Activated CD4-positive, alpha-beta T cell treated with anti-CD3 and anti-CD28 coated beads, Interleukin-2, amount 50 U/mL, for 24 hours (primary cell): Measurements from ENCODE around the gene PVALEF.
"Not testable (repeated sequence)": the region's sequence is repeated elsewhere in the genome, so short reads cannot be mapped to it uniquely, and the experiment has no call there.

ENCODE experiments used
- DNase-seq, 2 donors: peaks; one replicate each; pipeline ENCODE4 v3.0.0-alpha.2; 2020; ENCODE audit warnings: low read depth in 1 of 2, low spot score in 1 of 2

PVALEF gene

DNA sequence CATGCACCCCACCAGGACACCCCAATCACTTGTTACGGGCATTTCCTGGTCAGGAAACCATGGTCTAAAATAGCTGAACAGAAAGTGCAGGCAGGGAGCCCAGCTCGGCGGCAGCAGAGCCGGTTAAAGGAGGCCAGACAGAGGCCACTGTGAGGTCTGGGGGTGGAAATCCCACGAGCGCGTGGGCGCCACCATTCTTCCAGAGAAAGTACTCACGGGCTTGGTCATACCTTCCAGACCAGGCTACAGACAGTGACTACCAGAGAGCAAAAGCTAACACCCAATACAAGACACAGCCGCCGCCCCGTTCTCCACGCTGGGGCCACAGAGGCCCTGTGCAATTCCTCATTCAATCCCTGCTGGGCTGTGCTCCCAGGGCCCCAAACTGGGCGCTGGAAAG lies 45.6 kb downstream of the PVALEF start:
- no peak for DNase-seq

DNA sequence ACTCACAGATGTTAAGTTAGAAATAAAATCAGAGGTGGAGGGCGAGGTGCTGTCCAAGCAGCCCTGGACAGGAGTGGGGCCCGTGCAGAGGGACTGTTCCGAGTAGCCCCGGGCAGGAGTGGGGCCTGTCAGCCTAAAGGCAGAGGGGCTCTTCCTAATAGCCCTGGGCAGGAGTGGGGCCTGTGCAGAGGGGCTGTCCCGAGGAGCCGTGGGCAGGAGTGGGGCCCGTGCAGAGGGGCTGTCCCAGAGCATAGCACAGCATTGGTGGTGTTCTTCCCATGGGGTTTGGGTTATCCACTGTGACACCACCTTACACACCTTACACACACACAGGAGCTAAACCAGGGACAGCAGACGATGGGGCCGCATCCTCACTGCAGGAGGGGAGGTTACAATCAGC lies 47.1 kb downstream of the PVALEF start:
- DNase-seq, result no peak

DNA sequence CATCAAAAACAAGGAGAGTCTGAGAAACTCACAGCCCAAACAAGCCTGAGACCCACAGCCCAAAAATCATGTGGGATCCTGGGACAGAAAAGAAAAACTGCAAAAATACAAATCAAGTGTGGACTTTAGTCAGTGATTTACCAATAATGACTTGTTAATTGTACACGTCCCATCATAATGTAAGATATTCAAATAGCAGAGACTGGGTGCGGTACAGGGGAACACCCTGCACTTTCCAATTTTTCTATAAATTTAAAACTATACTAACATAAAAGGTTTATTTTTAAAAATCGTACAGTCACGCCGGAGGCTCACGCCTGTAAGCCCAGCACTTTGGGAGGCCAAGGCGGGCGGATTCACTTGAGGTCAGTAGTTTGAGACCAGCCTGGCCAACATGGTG lies 48.7 kb downstream of the PVALEF start:
- no peak for DNase-seq

DNA sequence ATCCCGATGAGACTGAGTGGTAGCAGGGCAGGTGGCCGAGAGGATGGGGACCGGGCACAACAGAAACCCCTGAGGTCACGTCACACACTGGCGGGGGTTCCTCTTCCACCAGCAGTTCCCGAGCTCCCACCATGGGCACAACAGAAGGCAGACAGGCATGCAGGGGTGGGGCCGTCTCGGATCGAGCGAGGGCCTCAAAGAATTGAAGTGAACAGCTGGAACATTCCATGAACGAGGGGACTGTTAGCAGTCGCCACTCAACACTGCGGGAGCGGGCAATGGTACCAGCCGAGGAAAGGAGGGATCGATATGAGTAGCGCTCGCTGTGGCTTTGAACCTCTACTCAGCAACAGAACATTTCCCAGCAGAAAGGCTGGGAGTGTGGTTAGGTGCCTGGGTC lies 52.2 kb downstream of the PVALEF start:
- no peak for DNase-seq

DNA sequence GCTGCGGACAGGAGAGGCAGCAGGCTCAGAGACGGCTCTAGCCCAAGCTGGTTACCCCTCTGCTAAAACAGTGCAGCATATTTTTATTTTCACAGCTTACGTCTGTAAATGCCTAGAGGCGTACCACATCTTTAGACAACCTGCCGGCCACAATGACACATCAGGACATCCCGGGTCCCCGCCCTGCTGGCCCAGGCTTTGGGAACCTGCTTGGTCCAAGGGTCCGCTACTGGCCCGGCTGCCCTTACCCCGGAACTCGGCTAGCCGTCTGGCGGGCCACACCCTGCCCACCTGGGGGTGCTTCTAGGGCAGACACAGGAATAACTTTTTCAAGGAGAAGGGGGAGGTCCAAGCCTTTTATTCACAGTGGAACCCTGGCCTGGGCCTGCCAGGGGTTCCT lies 53.2 kb downstream of the PVALEF start:
- DNase-seq, result no peak

DNA sequence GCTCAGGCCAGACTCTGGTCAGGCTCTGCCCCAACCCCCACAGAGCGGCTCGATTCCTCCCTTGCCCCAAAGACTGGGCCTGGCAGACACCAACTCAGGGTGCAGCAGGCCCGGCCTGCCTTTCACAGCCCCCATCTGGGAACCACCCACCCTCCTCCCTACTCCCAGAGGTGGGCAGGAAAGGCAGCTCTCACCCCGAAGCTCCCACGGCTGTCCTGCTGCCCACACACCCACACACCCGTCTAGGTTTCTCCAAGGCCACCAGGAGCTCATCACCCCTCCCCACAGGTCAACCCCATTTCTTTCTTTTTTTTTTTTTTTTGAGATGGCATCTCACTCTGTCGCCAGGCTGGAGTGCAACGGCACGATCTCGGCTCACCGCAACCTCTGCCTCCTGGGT lies 53.7 kb downstream of the PVALEF start:
- no peak for DNase-seq

DNA sequence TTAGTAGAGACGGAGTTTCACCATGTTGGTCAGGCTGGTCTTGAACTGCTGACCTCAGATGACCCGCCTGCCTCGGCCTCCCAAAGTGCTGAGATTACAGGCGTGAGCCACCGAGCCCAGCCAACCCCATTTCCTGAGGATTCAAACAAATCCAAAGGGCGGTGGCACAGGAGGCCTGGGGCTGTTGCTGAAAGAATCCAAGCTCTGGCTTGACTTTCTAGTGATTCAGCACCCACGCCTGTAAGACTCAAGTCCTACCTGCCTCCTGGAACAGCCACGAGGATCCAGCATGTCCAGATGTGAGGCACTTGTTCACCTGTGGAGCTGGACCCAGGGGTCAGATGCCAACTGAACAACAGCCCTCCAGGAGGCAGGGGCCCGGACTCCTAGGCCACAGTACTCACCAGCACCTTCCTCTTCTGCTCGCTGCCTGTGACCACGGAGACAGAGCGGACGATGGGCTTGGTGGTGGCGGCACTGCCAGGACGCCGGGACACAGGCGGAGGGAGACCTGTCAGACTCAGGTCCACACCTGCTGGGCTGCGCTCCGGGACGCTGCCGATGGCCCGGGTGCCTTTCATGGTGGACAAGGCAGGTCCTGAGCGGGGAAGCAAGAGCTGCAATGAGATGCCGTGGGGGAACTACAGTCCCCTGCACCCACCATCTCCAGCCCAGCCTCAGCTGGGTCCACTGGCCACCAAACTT lies 54.3 kb downstream of the PVALEF start:
- DNase-seq, result no peak

DNA sequence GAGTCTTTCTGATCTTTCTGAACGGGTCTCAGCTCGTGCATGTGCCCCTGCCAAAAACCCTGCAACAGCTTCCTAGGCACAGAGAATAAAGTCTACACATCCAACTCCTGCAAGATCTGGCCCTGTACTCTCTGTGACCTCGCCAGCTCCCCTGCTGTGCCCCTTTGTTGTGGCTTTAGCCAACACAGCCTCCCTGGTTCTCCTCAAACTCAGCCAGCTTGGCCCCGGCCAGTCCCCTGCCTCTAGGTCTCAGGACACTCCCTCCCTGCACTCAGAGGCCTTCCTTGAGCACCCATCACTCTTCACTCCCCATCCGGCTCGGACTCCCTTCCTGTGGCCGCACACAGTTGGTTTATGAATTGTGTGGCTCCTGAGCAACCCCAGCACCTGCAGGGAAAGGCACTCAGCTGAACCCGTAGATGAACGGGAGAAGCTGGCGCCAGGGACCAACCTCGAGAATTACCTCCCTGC lies 56.1 kb downstream of the PVALEF start:
- no peak for DNase-seq

DNA sequence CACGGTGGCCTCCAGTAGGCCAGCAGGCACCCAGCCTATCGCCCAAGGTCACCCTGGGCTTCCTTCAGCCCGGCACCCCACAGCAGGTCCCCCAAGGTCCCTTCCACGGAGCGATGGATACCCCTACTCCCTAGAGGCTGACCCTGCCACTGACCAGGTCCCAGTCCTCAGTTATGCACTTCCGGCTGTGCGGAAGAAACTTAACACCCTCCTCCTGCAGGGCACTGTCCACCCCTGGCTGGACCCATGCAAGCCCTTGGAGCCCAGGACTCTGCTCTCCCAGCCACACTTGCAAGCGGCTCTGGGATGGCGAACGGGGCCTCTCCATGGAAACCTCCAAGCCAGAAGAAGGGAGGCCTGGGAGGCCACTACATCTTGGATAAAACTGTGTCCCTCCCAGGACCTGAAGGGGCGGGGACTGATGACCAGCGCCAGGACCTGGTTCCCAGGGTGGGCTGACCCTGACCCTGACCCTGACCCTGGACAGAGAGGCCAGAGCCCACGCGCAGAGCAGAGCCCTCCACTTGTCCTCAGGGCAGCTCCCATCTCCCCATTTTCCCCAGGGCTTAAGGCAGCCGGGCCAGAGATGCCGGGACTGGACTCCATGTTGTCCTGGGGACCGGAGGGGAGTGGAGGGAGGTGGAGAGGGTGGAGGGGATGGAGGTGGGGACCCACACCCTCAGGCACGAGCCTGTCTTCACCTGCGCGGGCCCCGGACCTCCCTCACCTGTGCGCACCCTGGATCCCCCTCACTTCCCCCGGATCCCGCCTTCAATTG lies 56.7 kb downstream of the PVALEF start:
- no peak for DNase-seq

DNA sequence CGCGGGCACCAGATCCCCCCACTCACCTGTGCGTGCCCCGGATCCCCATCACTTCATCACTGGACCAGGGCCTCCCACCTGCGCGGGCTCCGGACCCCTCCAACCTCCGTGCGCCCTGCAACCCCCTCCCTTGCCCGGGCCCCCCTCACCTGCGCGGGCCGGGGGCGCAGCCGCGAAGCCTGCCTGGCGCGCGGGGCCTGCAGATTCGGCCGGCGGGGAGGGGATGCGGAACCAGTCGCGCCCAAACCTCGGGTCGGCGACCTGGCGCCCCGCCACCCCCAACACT lies 57.3 kb downstream of the PVALEF start:
- no peak for DNase-seq

DNA sequence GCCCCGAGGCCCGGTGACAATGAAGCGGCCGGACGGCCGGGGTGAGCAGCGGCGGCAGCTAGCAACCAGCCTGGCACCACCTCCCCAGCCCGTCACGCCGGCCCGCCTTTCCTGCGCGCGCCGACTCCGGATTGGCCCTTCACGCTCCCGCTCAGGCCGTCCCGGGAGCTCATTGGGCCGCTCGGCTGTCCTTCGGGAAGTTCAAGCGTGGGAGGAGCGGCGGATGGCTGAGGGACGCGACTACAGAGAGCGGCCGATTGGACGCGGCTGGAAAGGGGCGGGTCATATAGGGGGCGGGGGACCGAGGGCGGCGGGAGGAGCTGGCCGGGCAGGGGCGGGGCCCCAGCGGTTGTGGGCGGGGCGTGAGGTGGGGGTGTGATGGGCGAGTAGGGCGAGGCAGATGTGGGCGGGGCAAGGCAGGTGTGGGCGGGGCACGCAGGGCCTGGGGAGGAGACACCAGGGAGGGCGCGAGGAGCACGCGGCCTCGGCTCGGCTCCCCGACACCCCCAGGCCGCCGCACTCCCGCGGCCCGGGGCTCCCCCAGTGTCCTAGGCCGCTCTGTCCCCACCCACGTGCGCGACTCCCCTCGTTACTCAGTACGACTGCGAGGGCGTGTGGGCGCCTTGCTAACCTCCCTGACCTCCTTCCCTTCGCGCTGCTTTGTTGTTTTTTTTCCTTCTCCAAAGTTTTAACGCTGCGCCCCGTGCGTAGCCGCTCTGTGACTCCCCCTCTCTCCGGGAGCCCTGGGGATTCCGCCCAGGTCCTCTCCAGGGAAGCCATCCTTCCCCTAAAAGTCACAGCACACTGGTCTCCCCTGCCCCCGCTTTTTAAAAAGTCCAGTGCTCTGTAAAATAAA lies 57.8 kb downstream of the PVALEF start, which contains the start of gene CEP131:
CEP131 (minus strand) TSS at position 60 of the 856 bp plus-strand sequence. CDS start 2,909 bp downstream, outside the sequence.
- DNase-seq, result peak; percentile 99 to 100

DNA sequence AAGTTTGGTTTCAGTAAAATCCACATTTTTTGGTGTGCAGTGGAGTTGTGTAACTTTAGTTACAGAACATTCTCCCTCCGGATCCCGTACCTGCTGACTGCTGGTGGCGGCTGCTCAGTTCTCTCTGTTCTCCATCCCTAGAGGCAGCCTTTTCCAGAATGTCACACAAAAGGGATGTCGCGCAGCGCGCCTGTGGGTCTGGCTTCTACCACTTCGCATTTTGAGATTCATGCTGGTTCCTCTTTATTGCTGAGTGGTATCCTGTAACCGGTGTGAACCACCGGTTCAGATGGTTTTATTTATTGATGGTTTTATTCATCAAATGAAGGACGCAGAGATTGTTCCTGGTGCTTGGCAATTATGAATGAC lies 58.4 kb downstream of the PVALEF start:
- DNase-seq, result no peak

DNA sequence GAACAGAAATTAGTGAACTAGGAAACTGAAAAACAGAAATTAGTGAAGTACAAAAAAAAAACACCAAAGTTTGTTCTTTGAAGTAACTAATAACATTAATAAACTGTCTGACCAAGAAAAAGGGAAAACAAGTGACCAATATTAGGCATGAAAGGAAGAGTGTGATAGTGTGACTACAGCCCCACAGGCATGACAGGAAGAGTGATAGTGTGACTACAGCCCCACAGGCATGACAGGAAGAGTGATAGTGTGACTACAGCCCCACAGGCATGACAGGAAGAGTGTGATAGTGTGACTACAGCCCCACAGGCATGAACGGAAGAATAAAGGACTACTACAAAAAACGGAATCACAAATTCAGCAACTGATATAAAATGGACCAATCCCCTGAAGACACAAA lies 62.3 kb downstream of the PVALEF start:
- DNase-seq, result not testable (repeated sequence)

DNA sequence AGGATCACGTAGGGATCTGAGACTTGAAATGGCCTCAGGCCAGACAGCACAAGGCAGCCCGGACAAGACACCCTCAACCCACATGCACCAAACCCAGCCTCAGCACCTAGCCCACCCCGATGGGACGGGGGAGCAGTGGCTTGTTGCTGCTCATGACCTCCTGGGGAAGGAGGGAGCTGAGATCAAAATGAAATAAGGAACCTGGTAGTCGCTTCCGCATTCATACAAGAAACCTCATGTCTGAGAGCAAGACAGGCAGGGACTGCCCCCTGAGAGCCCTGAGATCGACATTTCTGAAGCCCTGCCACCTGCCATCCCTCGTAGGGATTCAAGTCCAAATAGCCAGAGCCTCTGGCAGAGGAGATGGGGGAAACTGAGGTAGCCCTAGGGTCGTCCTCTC lies 63.1 kb downstream of the PVALEF start:
- DNase-seq, result no peak

DNA sequence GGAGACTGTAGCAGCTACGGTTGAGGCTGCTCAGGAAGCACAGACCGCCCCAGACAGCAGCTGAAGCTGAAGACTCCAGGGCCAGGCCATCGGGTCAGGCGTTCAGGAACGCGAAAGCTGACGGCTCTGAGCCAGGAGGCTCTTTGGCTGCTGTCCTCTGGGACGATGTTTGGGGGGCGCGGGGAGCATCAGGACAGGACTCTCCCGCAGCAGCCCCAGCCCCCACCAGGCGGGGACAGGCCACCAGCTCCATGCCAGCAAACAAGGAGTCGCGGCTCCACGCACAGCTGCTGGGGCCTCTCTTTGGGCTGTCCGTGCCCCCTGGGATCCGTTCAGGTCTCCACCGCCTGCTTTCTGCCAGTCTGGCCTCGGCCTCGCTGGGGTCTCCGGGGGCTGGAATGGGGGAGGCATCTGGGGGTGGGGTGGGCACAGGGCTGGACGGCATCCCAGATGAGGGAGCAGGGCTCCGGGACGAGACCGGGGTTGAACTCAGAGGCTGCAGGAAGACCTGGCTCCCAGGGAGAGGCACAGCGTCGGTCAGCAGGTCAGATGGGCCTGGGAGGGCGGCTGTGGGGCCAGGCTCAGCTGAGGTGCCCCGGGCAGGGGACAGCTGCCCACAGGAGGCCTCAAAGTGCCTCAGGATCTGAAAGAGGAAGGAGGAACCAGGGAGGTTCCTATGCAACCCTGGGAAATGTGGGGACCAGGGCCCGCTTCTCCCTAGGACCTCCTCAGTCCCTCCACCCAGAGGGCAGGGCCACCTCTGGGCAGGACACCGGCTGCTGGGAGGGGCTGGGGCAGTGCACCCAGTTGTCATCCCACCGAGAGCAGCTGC lies 63.7 kb downstream of the PVALEF start:
- DNase-seq, result no peak

DNA sequence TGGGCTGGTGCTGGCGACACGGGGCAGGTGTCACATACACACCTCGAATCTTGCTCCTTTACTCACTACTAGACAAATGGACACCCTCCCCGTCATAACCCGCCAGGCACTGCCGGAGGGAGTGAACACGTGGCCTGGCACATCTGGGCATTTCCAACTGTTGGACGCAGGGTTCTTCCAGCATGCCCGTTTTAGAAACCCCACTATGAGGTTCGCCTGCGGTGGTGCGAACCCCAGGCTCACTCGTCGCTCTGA lies 64.3 kb downstream of the PVALEF start:
- DNase-seq, result no peak

DNA sequence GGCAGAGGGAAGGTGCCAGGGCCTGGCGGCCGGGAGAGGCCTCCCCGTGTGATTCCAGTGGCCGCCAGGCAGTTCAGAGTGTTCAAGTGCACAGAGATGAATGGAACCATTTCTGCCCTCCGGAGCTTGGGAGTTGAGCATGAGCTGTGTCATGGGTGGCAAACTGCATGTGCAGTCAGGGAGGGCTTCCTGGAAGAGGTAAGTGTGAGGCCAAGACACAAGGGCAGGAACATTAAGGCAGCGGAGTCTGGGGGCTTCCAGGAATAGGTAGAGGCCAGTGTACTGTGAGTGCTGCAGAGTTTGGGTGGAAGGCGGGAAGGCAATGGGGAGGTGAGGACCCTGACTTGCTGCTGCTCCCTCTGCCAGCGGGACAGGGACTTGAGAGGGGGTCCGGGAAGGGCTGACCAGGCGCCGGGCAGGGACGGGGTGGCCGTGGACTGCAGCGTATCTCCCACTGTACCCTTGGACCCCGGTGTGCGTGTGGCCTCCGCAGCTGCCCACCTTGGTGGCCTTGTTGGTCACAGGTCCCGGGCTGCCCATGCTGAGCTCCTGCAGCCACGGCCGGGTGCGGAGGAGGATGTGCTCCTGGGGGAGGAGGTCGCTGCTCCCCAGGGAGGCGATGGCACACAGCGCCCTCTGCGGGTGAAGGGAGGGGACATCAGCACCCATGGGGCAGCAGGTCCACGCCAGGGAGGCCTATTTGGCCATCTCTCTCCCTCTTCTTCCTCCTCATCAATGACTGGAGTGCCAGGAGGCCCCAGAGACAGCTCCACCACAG lies 64.9 kb downstream of the PVALEF start:
- DNase-seq, result no peak

DNA sequence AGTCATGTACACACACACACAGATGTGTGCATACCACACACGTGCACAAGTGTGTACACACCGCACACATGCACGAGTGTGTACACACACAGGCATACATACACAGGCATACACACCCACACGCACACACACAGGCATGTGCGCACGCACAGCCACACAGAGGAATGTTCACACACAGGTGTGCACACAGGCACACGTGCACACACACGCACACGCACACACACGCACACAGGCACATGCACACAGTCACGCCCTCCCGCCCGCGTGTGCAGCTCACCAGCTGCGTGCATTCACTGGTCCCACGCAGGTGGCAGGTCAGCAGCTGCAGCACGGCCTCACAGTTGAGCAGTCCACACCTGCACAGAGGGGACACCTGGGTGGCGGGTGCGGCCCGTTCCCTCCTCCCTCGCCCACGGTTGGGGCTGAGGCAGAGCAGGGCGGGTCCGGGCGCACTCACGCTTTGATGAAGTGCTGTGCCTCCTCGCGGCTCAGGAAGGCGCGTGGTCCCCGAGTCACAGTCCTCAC lies 65.9 kb downstream of the PVALEF start:
- no peak for DNase-seq

DNA sequence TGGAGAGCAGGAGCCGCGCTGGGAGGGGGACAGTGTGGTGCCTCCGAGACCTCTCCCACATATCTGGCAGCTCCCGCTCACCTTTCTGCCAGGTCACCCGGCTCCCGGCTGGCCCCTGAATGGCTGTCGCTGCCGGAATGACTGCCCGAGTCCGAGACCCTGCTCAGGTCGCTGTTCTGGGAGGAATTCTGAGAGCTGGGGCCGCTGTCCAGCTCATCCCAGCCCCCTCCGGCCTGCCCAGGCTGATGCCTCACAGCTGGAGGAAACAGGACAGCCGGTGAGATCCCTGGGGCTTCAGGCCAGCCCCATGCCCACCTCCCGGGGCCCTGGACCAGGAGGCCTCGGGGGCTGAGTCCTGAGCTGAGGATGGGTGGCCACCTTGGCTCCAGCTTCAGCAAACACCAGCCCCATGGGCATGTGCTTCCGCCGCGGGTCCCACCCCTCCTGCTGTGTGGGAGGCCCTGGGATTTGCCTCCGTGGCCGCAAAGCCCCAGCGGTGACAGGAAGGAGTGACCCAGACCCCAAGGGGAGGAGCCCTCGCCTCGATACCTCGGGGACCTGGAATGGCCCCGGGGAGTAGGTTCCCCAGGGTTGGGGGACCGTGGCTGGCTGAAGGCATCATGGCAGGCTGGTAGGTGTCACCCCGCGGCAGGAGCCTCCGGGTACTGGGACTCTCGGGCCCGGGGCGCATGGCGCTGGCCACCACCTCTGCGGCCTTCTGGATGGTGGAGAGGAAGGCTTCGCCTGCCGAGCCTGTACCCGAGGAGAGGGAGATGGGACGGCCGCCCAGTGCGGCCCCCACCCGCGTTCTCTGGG lies 66.7 kb downstream of the PVALEF start:
- DNase-seq, result no peak
